PC-3 (cell line): ENCODE results near the gene SMARCD3. TPM values are rescaled to one million over a fixed set of nuclear protein-coding genes. Genes with fewer than 3 reads are reported as not detected.
A peak's percentile ranks its signal among the peaks of the same experiment; 100 is the strongest.

ENCODE experiments used
- ATAC-seq: fragments of 200-7000 bp; cut with Tn5 transposase; 2 replicates; pipeline ENCODE4 v1.9.1; 2020; ENCODE audit warnings: mild to moderate bottlenecking, moderate library complexity
- BruUV-seq: library from RNA; stranded (reverse); fragments of 400-500 nt; replicated peaks from 2 replicates; lab custom pipeline; 2021; lab: Mats Ljungman, UMichigan
- CTCF ChIA-PET: fragments of 300-600 bp; sonication (Branson Sonifier 250); formaldehyde crosslinking; loops from one replicate; lab custom pipeline; 2022; ENCODE audit warnings: antibody characterized with exemption; lab: Charles Lee
- POLR2A ChIA-PET: fragments of 300-600 bp; sonication (Branson Sonifier 250); formaldehyde crosslinking; loops from one replicate; lab custom pipeline; 2022; ENCODE audit warnings: antibody characterized with exemption; ENCODE audit not compliant: unreplicated experiment; lab: Charles Lee
- DNase-seq: peaks from one replicate; pipeline ENCODE4 v3.0.0-alpha.2; 2015
- H2AFZ ChIP-seq: fragments of 300-600 bp; sonication (generic); 2 replicates; pipeline ENCODE4 v1.6.0; 2016; ENCODE audit warnings: antibody characterized with exemption, low read length
- H3F3A ChIP-seq: fragments of 300-600 bp; sonication (generic); one replicate; pipeline ENCODE4 v1.6.0; 2017; ENCODE audit warnings: antibody characterized with exemption, low read length, control low read depth, mild to moderate bottlenecking; ENCODE audit not compliant: unreplicated experiment
- H3K27ac ChIP-seq: fragments of 300-600 bp; sonication (generic); 2 replicates; pipeline ENCODE4 v1.5.1; 2016; ENCODE audit warnings: mild to moderate bottlenecking, low read length
- H3K27me3 ChIP-seq: fragments of 300-600 bp; sonication (generic); 2 replicates; pipeline ENCODE4 v1.6.1; 2016; ENCODE audit warnings: low read length, mixed read lengths
- H3K36me3 ChIP-seq: fragments of 300-600 bp; sonication (generic); 2 replicates; pipeline ENCODE4 v1.6.1; 2016; ENCODE audit warnings: low read depth, mixed run types, low read length, mixed read lengths
- H3K4me1 ChIP-seq: fragments of 300-600 bp; sonication (generic); 2 replicates; pipeline ENCODE4 v1.5.1; 2016; ENCODE audit warnings: low read length; ENCODE audit not compliant: insufficient read depth
- H3K4me2 ChIP-seq: fragments of 300-600 bp; sonication (generic); 2 replicates; pipeline ENCODE4 v1.6.0; 2016; ENCODE audit warnings: low read length
- H3K4me3 ChIP-seq: fragments of 300-600 bp; sonication (generic); 2 replicates; pipeline ENCODE4 v1.5.1; 2016; ENCODE audit warnings: mild to moderate bottlenecking, low read length, mixed read lengths
- H3K79me2 ChIP-seq: fragments of 300-600 bp; sonication (generic); 2 replicates; pipeline ENCODE4 v1.6.1; 2017; ENCODE audit warnings: low read length, mixed read lengths
- H3K9ac ChIP-seq: fragments of 300-600 bp; sonication (generic); 2 replicates; pipeline ENCODE4 v1.6.0; 2016; ENCODE audit warnings: mild to moderate bottlenecking, low read length
- H3K9me2 ChIP-seq: fragments of 300-600 bp; sonication (generic); replicated peaks from 2 replicates; pipeline ENCODE4 v1.6.1; 2016; ENCODE audit warnings: mixed run types, low read length, mixed read lengths
- H3K9me3 ChIP-seq: fragments of 300-600 bp; sonication (generic); 2 replicates; pipeline ENCODE4 v1.6.1; 2016; ENCODE audit warnings: low read length, mixed read lengths
- H4K20me1 ChIP-seq: fragments of 300-600 bp; sonication (generic); 2 replicates; pipeline ENCODE4 v1.6.1; 2016; ENCODE audit warnings: low read length, mixed read lengths
- CTCF ChIP-seq: fragments of 300-600 bp; sonication (generic); conservative IDR thresholded peaks from 2 replicates; pipeline ENCODE4 v1.5.1; 2017; ENCODE audit warnings: antibody characterized with exemption, low read depth, mild to moderate bottlenecking, low read length
- EZH2 ChIP-seq: fragments of 300-600 bp; sonication (generic); IDR thresholded peaks from one replicate; pipeline ENCODE4 v1.6.1; 2017; ENCODE audit warnings: antibody characterized with exemption, mild to moderate bottlenecking, low read length; ENCODE audit not compliant: unreplicated experiment
- EZH2phosphoT487 ChIP-seq: fragments of 300-600 bp; sonication (generic); IDR thresholded peaks from 2 replicates; pipeline ENCODE4 v1.6.1; 2018; ENCODE audit warnings: mild to moderate bottlenecking, antibody characterized with exemption, low read length, borderline replicate concordance
- intact Hi-C: fragments of 100-400 bp; cut with micrococcal nuclease; formaldehyde crosslinking; loops from 2 replicates; pipeline ENCODE4 v1.9.0; 2023
- total RNA-seq: library from RNA; depleted of rRNA; stranded (reverse); fragments of >200 nt; gene quantifications from 2 replicates; pipeline ENCODE4 v1.2.3, GENCODE V29; 2014

The SMARCD3 gene
- total RNA-seq, 1 experiment from 2014 or later: 9.1 TPM

GRCh38 chr7:151235091-151235787 is 13.3 kb downstream of the SMARCD3 start:
- CTCF ChIA-PET: no interaction called here
- H3K4me1 ChIP-seq: peaks cover 24% of the 10 kb centered on the region
- H3K9me3 ChIP-seq: no peaks in the 10 kb centered on the region
- no peaks in the 10 kb centered on the region for H4K20me1 ChIP-seq
- intact Hi-C loops: no loop called here
- H3K4me3 ChIP-seq: no peak overlapping the region
- no peaks in the 10 kb centered on the region for H3F3A ChIP-seq
- POLR2A ChIA-PET: no interaction called here
- no TSS peak for BruUV-seq
- no peak overlapping the region for H2AFZ ChIP-seq
- no peak overlapping the region for H3K9ac ChIP-seq
- peaks cover 47% of the 10 kb centered on the region for H3K79me2 ChIP-seq
- DNase-seq (no peak), ATAC-seq (no peak)
- H3K9me2 ChIP-seq: no peaks in the 10 kb centered on the region
- H3K27me3 ChIP-seq: no peaks in the 10 kb centered on the region
- H3K36me3 ChIP-seq: peaks cover 16% of the 10 kb centered on the region
- H3K4me2 ChIP-seq: no peak overlapping the region
- TF ChIP-seq EZH2phosphoT487 (no peak), CTCF (no peak), EZH2 (no peak)
- no peak overlapping the region for H3K27ac ChIP-seq

DNA sequence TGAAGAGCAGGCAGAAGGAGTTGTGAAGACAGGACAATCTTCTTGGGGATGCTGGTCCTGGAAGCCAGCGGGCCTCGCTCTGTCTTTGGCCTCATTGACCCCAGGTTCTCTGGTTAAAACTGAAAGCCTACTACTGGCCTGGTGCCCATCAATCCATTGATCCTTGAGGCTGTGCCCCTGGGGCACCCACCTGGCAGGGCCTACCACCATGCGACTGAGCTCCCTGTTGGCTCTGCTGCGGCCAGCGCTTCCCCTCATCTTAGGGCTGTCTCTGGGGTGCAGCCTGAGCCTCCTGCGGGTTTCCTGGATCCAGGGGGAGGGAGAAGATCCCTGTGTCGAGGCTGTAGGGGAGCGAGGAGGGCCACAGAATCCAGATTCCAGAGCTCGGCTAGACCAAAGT is 14.7 kb downstream of the SMARCD3 start:
- H3K79me2 ChIP-seq: peaks cover 47% of the 10 kb centered on the region
- BruUV-seq: no TSS peak
- no peak for ATAC-seq

More for the DNA sequence above, 14.7 kb downstream of the SMARCD3 start:
- Histone ChIP-seq H3K27ac (0 out of 2 replicates have a peak overlapping the region, but pooled peaks have one; percentile 75), H3K4me2 (peak overlapping the region; percentile 91), H3K36me3 (peaks cover 16% of the 10 kb centered on the region), H2AFZ (no peak overlapping the region), H3F3A (no peaks in the 10 kb centered on the region), H4K20me1 (no peaks in the 10 kb centered on the region), H3K9me3 (no peaks in the 10 kb centered on the region), H3K9ac (peak overlapping the region; percentile 97), H3K4me3 (peak overlapping the region; percentile 89), H3K9me2 (no peaks in the 10 kb centered on the region), H3K4me1 (peaks cover 24% of the 10 kb centered on the region), H3K27me3 (no peaks in the 10 kb centered on the region)
- no peak for TF ChIP-seq CTCF
- no peak for TF ChIP-seq EZH2
- intact Hi-C loops: no loop called here
- ChIA-PET CTCF (no interaction called here), POLR2A (no interaction called here)
- no peak for DNase-seq
